HCT116 (cell line): Measurements from ENCODE around the gene EVI5.

Experiments
- ATF3 ChIP-seq: IDR thresholded peaks from 2 replicates; pipeline ENCODE4 v1.6.1; 2012
- CTCF ChIP-seq, 3 experiments: fragments of 200-600 bp in 1 of 3; sonication (generic) in 1 of 3; IDR thresholded peaks in 2 of 3; conservative IDR thresholded peaks in 1 of 3; 2 replicates each; pipeline ENCODE4 v1.5.1; 2012 to 2017; ENCODE audit warnings: low read depth in 2 of 3, low read length in 2 of 3, antibody characterized with exemption in 1 of 3, borderline replicate concordance in 1 of 3, control low read depth in 1 of 3, mild to moderate bottlenecking in 1 of 3, mixed read lengths in 1 of 3, mixed run types in 1 of 3, moderate library complexity in 1 of 3; ENCODE audit not compliant: insufficient read depth in 1 of 3
- EGR1 ChIP-seq: IDR thresholded peaks from 2 replicates; pipeline ENCODE4 v1.6.1; 2012; ENCODE audit warnings: low read depth
- FOSL1 ChIP-seq: IDR thresholded peaks from 2 replicates; pipeline ENCODE4 v1.6.1; 2012; ENCODE audit warnings: low read depth
- JUND ChIP-seq: IDR thresholded peaks from 2 replicates; pipeline ENCODE4 v1.6.1; 2012
- POLR2A ChIP-seq: IDR thresholded peaks from 2 replicates; pipeline ENCODE4 v1.7.0; 2011; ENCODE audit warnings: borderline replicate concordance; ENCODE audit not compliant: insufficient read depth, insufficient read length; ENCODE audit errors: extremely low read depth
- POLR2AphosphoS5 ChIP-seq: IDR thresholded peaks from 2 replicates; pipeline ENCODE4 v1.6.1; 2011; ENCODE audit warnings: mild to moderate bottlenecking, low read depth, low read length, moderate library complexity
- RAD21 ChIP-seq: IDR thresholded peaks from 2 replicates; pipeline ENCODE4 v1.6.1; 2012; ENCODE audit warnings: low read depth, mild to moderate bottlenecking
- REST ChIP-seq: IDR thresholded peaks from 2 replicates; pipeline ENCODE4 v1.6.1; 2012; ENCODE audit warnings: low read depth
- TCF7L2 ChIP-seq: IDR thresholded peaks from 2 replicates; pipeline ENCODE4 v1.7.0; 2011; ENCODE audit warnings: borderline replicate concordance, inconsistent platforms; ENCODE audit not compliant: insufficient read depth, insufficient read length; ENCODE audit errors: extremely low read depth
- YY1 ChIP-seq: IDR thresholded peaks from 2 replicates; pipeline ENCODE4 v1.6.1; 2011; ENCODE audit warnings: low read length, low read depth, moderate library complexity, mild to moderate bottlenecking; ENCODE audit not compliant: insufficient replicate concordance; ENCODE audit errors: extremely low read depth

GRCh38 chr1:92623187-92623778 lies 161.6 kb downstream of the EVI5 start:
- TF ChIP-seq POLR2A (no peak), EGR1 (no peak), ATF3 (no peak), POLR2AphosphoS5 (no peak), FOSL1 (no peak), RAD21 (peak; percentile 68), TCF7L2 (no peak), CTCF (IDR thresholded peaks at IDR 0.05 in 2 of 3, conservative IDR thresholded peaks at IDR 0.05 in 1 of 3; ENCODE audit: borderline replicate concordance in 1 of 3, insufficient read depth in 1 of 3, low read depth in 2 of 3, low read length in 2 of 3) (peak; percentile 19 to 53 (median 35); a peak in 4 of 6 replicates), YY1 (no peak), JUND (no peak), REST (no peak)
